Astrocyte (in vitro differentiated cells and primary cell): ENCODE measurements around the gene MYO3B. TPM values are rescaled to one million over a fixed set of nuclear protein-coding genes. Genes with fewer than 3 reads are reported as not detected.

Source experiments
- DNase-seq: peaks from one replicate; pipeline ENCODE4 v3.0.0-alpha.2; 2010; ENCODE audit warnings: low read depth
- FAIRE-seq: peaks from 2 replicates; lab custom pipeline; 2011; peaks lifted over from hg19 to GRCh38; lab: Jason Lieb, UNC
- H2AFZ ChIP-seq: 2 replicates; pipeline ENCODE4 v1.6.0; 2012; ENCODE audit warnings: low read depth, low read length, inconsistent platforms
- H3K27ac ChIP-seq: 2 replicates; pipeline ENCODE4 v1.5.1; 2011; ENCODE audit warnings: low read depth, low read length, inconsistent platforms
- H3K27me3 ChIP-seq: 2 replicates; pipeline ENCODE4 v1.6.0; 2011; ENCODE audit warnings: low read length, inconsistent platforms; ENCODE audit not compliant: insufficient read depth
- H3K36me3 ChIP-seq: 2 replicates; pipeline ENCODE4 v1.5.1; 2011; ENCODE audit warnings: low read length, inconsistent platforms; ENCODE audit not compliant: insufficient read depth
- H3K4me1 ChIP-seq: 2 replicates; pipeline ENCODE4 v1.5.1; 2011; ENCODE audit warnings: low read length, inconsistent platforms; ENCODE audit not compliant: insufficient read depth
- H3K4me2 ChIP-seq: 2 replicates; pipeline ENCODE4 v1.6.0; 2012; ENCODE audit warnings: low read length, inconsistent platforms
- H3K4me3 ChIP-seq: 2 replicates; pipeline ENCODE4 v1.5.1; 2011; ENCODE audit warnings: low read depth, mild to moderate bottlenecking, low read length, inconsistent platforms; ENCODE audit not compliant: insufficient read depth
- H3K79me2 ChIP-seq: 2 replicates; pipeline ENCODE4 v1.6.0; 2012; ENCODE audit warnings: mild to moderate bottlenecking, low read length, inconsistent platforms; ENCODE audit not compliant: insufficient read depth
- H3K9ac ChIP-seq: 2 replicates; pipeline ENCODE4 v1.6.0; 2012; ENCODE audit warnings: mild to moderate bottlenecking, low read length, inconsistent platforms
- H3K9me3 ChIP-seq: 2 replicates; pipeline ENCODE4 v1.5.1; 2012; ENCODE audit warnings: low read depth, mild to moderate bottlenecking, low read length, inconsistent platforms; ENCODE audit not compliant: insufficient read depth
- H4K20me1 ChIP-seq: 2 replicates; pipeline ENCODE4 v1.6.0; 2012; ENCODE audit warnings: low read length, inconsistent platforms; ENCODE audit not compliant: insufficient read depth
- H3K27ac Mint-ChIP-seq: one replicate; pipeline ENCODE4 v1.8.0; 2021; ENCODE audit warnings: mild to moderate bottlenecking, mixed read lengths; ENCODE audit not compliant: unreplicated experiment
- H3K27me3 Mint-ChIP-seq: one replicate; pipeline ENCODE4 v1.8.0; 2021; ENCODE audit warnings: low read depth, mixed read lengths; ENCODE audit not compliant: unreplicated experiment
- H3K36me3 Mint-ChIP-seq: one replicate; pipeline ENCODE4 v1.8.0; 2021; ENCODE audit warnings: low read depth, mixed read lengths; ENCODE audit not compliant: unreplicated experiment
- H3K4me1 Mint-ChIP-seq: one replicate; pipeline ENCODE4 v1.8.0; 2021; ENCODE audit warnings: low read depth, mixed read lengths; ENCODE audit not compliant: unreplicated experiment
- H3K4me3 Mint-ChIP-seq: one replicate; pipeline ENCODE4 v1.8.0; 2021; ENCODE audit warnings: mild to moderate bottlenecking, moderate library complexity, mixed read lengths; ENCODE audit not compliant: unreplicated experiment
- H3K9me3 Mint-ChIP-seq: one replicate; pipeline ENCODE4 v1.8.0; 2021; ENCODE audit warnings: mild to moderate bottlenecking, mixed read lengths; ENCODE audit not compliant: unreplicated experiment
- CTCF ChIP-seq: IDR thresholded peaks from 2 replicates; pipeline ENCODE4 v1.5.1; 2011; ENCODE audit warnings: low read depth, mild to moderate bottlenecking, inconsistent platforms, low read length, moderate library complexity; ENCODE audit not compliant: insufficient read depth
- EZH2 ChIP-seq: IDR thresholded peaks from 2 replicates; pipeline ENCODE4 v1.6.1; 2012; ENCODE audit warnings: mild to moderate bottlenecking, low read length, inconsistent platforms; ENCODE audit not compliant: insufficient read depth
- total RNA-seq: library from RNA; stranded (reverse); gene quantifications from 2 replicates; pipeline ENCODE4 v1.2.1, GENCODE V29; 2021

MYO3B gene
- total RNA-seq, 1 donor from 2014 or later, result not detected

- Histone ChIP-seq H3K4me1 (no peaks in the 10 kb centered on the region), H3K27ac (no peak overlapping the region), H2AFZ (no peak overlapping the region), H4K20me1 (no peaks in the 10 kb centered on the region), H3K27me3 (peaks cover 7% of the 10 kb centered on the region), H3K36me3 (no peaks in the 10 kb centered on the region), H3K9me3 (peaks cover 5% of the 10 kb centered on the region), H3K9ac (no peak overlapping the region), H3K79me2 (no peaks in the 10 kb centered on the region), H3K4me3 (no peak overlapping the region), H3K4me2 (no peak overlapping the region)
- Mint-ChIP-seq H3K9me3 (peaks cover 6% of the 10 kb centered on the region), H3K4me3 (no peak overlapping the region), H3K4me1 (peaks cover under 1% of the 10 kb centered on the region), H3K27ac (no peak overlapping the region), H3K36me3 (no peaks in the 10 kb centered on the region), H3K27me3 (peaks cover 26% of the 10 kb centered on the region)
- TF ChIP-seq CTCF (no peak), EZH2 (no peak)
- DNase-seq (no peak), FAIRE-seq (no peak)
These were observed 523.1 kb downstream of the MYO3B start for GRCh38 chr2:170701011-170701410.

GRCh38 chr2:170703776-170704476 is 526.0 kb downstream of the MYO3B start:
- Histone ChIP-seq H3K9me3 (peaks cover 5% of the 10 kb centered on the region), H3K27me3 (peaks cover 20% of the 10 kb centered on the region), H3K9ac (no peak overlapping the region), H2AFZ (no peak overlapping the region), H3K27ac (no peak overlapping the region), H3K36me3 (no peaks in the 10 kb centered on the region), H4K20me1 (no peaks in the 10 kb centered on the region), H3K4me3 (no peak overlapping the region), H3K79me2 (no peaks in the 10 kb centered on the region), H3K4me1 (no peaks in the 10 kb centered on the region), H3K4me2 (no peak overlapping the region)
- TF ChIP-seq CTCF (no peak), EZH2 (no peak)
- Mint-ChIP-seq H3K36me3 (no peaks in the 10 kb centered on the region), H3K4me1 (no peaks in the 10 kb centered on the region), H3K9me3 (peaks cover 6% of the 10 kb centered on the region), H3K27me3 (peaks cover 40% of the 10 kb centered on the region), H3K27ac (no peak overlapping the region), H3K4me3 (no peak overlapping the region)
- FAIRE-seq (no peak), DNase-seq (no peak)
